GM10847 (cell line): ENCODE results near the gene LINGO1.

Experiments used
- POLR2A ChIP-seq: IDR thresholded peaks from 2 replicates; pipeline ENCODE4 v1.6.1; 2011; ENCODE audit not compliant: insufficient read length; ENCODE audit errors: extremely low read depth

LINGO1 gene

GRCh38 chr15:77578641-77579372 lies 53.9 kb downstream of the LINGO1 start:
- no peak for TF ChIP-seq POLR2A

- TF ChIP-seq POLR2A: no peak
These were observed 55.3 kb downstream of the LINGO1 start for GRCh38 chr15:77577366-77577950.

DNA sequence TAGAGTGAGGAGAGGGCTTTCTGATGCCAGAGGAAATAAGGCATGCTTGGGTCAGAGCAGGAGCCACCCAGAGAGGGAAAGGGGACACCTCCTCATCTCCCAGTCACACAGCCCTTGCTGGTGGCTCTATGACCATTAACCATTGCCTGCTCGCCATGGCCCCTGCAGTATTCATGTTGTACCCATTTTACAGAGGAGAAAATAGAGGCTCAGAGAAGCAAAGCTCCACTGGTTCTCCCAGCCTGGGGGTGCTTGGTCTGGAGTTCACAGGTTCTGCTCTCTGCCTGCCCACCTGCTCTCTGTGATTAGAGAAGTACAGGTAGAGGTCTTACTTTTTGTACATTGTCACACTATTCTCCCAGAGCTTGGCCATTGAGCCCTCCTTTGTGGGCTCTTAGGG lies 56.2 kb downstream of the LINGO1 start:
- TF ChIP-seq POLR2A: no peak

- TF ChIP-seq POLR2A: no peak
These were observed 57.3 kb downstream of the LINGO1 start for GRCh38 chr15:77575203-77575934.

DNA sequence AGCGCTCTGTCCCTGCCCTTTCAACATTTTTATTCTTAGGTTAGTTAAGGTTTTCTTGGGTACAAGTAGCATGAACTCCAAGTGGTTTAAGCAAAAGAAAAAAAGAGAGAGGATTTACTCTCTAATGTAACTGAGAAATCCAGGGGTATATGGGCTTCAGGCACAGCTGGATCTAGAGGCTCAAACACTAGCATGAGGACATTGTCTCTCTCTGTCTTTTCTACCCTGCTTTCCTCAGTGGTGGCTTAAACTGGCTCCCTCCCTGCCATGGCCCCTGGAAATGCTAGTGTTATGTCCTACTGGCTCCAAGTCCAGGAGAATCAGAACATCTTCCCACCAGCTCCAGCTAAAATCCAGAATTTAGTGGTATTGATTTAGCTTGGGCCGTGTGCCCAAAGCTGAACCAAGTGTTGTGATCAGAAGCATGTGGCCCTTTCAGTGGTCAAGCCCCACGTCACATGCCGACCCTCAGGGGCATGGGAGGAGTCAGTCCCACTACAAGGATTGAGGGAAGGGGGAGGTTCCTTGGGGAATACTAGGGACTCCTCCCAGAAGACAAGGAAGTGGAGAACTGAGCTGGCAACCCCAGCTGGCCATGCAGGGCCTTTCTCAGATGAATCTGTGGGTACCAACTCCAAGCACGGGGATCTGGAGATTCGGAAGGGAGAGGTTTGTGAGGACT lies 58.0 kb downstream of the LINGO1 start:
- no peak for TF ChIP-seq POLR2A

- no peak for TF ChIP-seq POLR2A
These were observed 58.9 kb downstream of the LINGO1 start for GRCh38 chr15:77573802-77574201.

- no peak for TF ChIP-seq POLR2A
These were observed 60.5 kb downstream of the LINGO1 start for GRCh38 chr15:77572186-77572585.

GRCh38 chr15:77571741-77572140 lies 61.0 kb downstream of the LINGO1 start:
- no peak for TF ChIP-seq POLR2A

DNA sequence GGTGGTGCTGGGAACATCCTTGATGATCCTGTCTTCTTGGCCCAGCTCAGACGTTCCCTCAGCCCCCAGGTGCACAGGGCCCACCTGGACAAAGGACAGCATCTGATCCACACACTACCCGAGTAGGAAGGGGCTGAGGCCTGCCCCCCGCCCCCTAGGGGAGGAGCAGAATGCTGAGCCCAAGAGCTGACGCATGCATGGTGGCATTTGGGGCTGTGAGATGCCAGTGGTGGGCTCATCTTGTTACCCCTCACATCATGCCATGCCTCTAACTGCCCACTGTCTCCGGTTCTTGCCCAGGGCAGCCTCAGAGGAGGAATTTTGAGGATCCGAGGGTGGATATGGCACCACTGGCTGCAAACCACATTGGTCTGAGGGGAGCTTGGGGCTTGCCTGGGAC lies 61.5 kb downstream of the LINGO1 start:
- TF ChIP-seq POLR2A: no peak

GRCh38 chr15:77569729-77570125 lies 63.0 kb downstream of the LINGO1 start:
- no peak for TF ChIP-seq POLR2A

- TF ChIP-seq POLR2A: no peak
These were observed 63.6 kb downstream of the LINGO1 start for GRCh38 chr15:77568973-77569728.

DNA sequence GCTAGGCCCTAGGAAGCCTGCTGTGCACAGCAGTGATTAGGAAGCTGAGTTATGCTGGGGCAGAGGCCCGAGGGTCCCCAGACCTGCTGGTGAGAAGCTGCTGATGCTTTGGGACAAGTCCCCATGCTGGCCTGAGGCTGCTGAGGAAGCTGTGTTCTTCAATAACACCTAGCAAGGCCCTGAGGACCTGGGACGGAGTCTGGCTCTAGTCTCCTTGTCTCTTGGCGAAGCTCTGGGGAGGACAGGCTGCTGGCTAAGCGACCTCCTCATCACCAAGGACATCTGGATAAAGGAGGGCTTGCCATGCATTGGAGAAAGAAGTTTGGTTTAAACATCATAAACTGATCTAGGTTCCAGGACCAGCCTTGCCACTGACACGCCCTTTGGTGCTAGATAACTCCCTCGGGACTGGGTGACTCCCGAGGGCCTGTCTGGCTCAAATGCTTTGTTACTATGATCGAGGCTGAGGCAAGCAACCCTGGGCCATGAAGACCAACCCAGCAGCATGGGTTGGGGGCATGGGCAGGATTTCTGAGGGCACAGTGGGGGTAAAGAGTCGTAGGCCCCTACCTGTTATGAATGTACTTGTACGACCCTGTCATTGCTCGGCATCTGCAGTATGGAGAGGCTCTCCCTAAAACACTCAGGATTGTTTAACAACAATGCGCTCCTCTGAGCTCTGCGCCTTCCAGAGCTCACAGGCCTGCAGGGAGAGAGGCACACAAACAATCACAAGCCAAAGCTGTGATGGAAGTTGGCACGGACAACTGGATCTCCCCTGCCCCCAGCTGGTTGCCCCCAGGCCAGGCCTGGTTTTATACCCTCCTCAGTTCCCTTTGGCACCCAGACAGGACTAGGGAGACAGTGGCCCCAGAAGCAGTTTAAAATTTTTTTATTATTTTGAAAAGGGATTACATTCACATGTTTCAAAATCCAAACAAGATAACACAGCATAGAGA lies 64.4 kb downstream of the LINGO1 start:
- no peak for TF ChIP-seq POLR2A

DNA sequence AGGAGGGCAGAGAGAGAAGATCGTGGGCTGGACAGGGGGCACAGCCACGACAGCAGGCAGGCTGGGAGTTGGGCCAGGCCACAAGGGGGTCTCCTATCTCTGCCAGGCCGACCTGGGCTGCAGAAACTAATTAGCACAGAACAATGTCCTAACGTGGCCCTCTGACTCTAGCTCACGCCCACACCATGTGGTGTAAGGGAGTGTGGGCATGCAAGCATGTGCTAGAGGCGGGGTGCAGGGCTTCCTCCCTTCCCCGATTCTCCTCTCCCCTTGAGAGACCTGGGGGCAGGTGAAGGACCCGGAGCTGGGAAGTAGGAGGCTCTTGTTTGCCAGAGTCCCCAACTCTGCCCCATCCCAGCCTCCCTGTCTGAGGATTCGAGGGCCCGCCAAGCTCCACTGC lies 65.5 kb downstream of the LINGO1 start:
- TF ChIP-seq POLR2A: no peak

DNA sequence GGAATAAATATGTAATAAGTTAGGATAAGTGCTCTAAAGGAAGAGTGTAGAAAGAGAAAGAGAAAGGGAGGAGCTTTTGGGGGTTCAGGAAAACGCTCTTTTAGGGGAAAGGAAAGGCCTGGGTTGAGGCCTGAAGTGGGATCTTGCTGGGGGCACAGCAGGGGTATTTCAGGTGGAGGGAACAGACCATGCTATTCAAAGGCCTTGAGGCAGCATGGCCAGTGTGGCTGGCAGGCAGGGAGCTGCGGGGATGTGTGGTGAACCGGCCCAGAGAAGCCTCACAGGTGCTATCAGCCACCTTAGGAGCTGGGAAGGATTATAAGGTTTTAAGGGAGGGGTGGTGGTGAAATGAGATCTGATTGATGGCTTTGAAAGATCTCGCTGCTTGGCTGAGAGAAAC lies 66.6 kb downstream of the LINGO1 start:
- TF ChIP-seq POLR2A: no peak
